ENCODE results near the gene RUNX1.

GRCh38 chr21:34949030-34949429 is 100.1 kb downstream of the RUNX1 start:
- TF ChIP-seq POLR2A (IDR thresholded peaks at IDR 0.05) (no peak), CTCF (IDR thresholded peaks at IDR 0.05) (no peak)
